ENCODE measurements around the gene CTRB1. TPM values are rescaled to one million over a fixed set of nuclear protein-coding genes. Genes with fewer than 3 reads are reported as not detected.

CTRB1 gene
- total and polyA plus RNA-seq, 2 of the 13 experiments (the other 11 are each of a cell fraction or from before 2014, with no cell fraction given), result not detected

DNA sequence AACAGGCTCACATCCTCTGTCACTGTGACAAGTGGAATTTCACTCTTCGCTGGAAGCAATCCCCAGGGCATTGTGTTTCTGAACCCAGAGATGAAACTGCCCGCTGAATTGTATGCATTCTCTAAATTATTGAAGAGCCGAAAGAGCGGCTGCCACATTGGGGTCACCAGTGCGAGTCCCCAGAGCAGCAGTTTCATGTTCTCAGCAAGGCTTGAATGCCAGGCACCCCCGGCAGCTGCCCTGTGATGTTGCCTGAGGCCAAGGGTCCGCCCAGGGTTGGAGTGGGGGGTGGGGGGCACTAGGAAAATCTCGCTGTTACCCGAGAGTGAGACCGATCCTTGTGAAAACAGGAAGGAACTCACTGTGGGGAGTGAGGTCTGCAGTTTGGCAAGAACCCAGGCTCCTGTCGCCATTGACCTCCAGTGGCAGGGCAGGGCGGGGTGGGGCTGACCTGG lies 53.3 kb downstream of the CTRB1 start (continued):
- peak; percentile 27; the same call in 1 of the 2 replicates for TF ChIP-seq ZNF281 (CRISPR knock-in tag; IDR thresholded peaks at IDR 0.05; ENCODE audit: borderline replicate concordance)
- TF ChIP-seq SOX13 (IDR thresholded peaks at IDR 0.05), result no peak
- TF ChIP-seq SOX13 (CRISPR knock-in tag; conservative IDR thresholded peaks at IDR 0.05 in 1 of 2, IDR thresholded peaks at IDR 0.05 in 1 of 2), result peak in 1 of 2 experiments; percentile 6; a peak in 1 of 4 replicates
- no peak for TF ChIP-seq PAX8 (CRISPR knock-in tag; IDR thresholded peaks at IDR 0.05; ENCODE audit: borderline replicate concordance)
- no peak for TF ChIP-seq NFYB (CRISPR knock-in tag; IDR thresholded peaks at IDR 0.05)
- TF ChIP-seq SOX5 (CRISPR knock-in tag; IDR thresholded peaks at IDR 0.05; ENCODE audit: borderline replicate concordance), result peak; percentile 14; the same call in 1 of the 2 replicates
- TF ChIP-seq TCF7 (IDR thresholded peaks at IDR 0.05; ENCODE audit: low read depth), result 0 out of 2 replicates have a peak, but pooled peaks have one; percentile 17
- no peak for TF ChIP-seq MIER3 (CRISPR knock-in tag; IDR thresholded peaks at IDR 0.05; ENCODE audit: borderline replicate concordance)
- TF ChIP-seq, protein P1, sequence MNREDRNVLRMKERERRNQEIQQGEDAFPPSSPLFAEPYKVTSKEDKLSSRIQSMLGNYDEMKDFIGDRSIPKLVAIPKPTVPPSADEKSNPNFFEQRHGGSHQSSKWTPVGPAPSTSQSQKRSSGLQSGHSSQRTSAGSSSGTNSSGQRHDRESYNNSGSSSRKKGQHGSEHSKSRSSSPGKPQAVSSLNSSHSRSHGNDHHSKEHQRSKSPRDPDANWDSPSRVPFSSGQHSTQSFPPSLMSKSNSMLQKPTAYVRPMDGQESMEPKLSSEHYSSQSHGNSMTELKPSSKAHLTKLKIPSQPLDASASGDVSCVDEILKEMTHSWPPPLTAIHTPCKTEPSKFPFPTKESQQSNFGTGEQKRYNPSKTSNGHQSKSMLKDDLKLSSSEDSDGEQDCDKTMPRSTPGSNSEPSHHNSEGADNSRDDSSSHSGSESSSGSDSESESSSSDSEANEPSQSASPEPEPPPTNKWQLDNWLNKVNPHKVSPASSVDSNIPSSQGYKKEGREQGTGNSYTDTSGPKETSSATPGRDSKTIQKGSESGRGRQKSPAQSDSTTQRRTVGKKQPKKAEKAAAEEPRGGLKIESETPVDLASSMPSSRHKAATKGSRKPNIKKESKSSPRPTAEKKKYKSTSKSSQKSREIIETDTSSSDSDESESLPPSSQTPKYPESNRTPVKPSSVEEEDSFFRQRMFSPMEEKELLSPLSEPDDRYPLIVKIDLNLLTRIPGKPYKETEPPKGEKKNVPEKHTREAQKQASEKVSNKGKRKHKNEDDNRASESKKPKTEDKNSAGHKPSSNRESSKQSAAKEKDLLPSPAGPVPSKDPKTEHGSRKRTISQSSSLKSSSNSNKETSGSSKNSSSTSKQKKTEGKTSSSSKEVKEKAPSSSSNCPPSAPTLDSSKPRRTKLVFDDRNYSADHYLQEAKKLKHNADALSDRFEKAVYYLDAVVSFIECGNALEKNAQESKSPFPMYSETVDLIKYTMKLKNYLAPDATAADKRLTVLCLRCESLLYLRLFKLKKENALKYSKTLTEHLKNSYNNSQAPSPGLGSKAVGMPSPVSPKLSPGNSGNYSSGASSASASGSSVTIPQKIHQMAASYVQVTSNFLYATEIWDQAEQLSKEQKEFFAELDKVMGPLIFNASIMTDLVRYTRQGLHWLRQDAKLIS (CRISPR knock-in tag; IDR thresholded peaks at IDR 0.05), result no peak
- no peak for TF ChIP-seq ZNF24 (IDR thresholded peaks at IDR 0.05)
- TF ChIP-seq SALL1 (CRISPR knock-in tag; IDR thresholded peaks at IDR 0.05), result peak; percentile 7; the same call in 1 of the 2 replicates
- 0 out of 2 replicates have a peak, but pooled peaks have one; percentile 20 for TF ChIP-seq MEIS2 (CRISPR knock-in tag; IDR thresholded peaks at IDR 0.05)
- TF ChIP-seq GTF3A (CRISPR knock-in tag; conservative IDR thresholded peaks at IDR 0.05), result no peak
- TF ChIP-seq YEATS4 (CRISPR knock-in tag; IDR thresholded peaks at IDR 0.05; ENCODE audit: borderline replicate concordance), result no peak
- 0 out of 2 replicates have a peak, but pooled peaks have one; percentile 12 for TF ChIP-seq DPF2 (CRISPR knock-in tag; IDR thresholded peaks at IDR 0.05; ENCODE audit: borderline replicate concordance, low read depth)
- TF ChIP-seq, protein P2, sequence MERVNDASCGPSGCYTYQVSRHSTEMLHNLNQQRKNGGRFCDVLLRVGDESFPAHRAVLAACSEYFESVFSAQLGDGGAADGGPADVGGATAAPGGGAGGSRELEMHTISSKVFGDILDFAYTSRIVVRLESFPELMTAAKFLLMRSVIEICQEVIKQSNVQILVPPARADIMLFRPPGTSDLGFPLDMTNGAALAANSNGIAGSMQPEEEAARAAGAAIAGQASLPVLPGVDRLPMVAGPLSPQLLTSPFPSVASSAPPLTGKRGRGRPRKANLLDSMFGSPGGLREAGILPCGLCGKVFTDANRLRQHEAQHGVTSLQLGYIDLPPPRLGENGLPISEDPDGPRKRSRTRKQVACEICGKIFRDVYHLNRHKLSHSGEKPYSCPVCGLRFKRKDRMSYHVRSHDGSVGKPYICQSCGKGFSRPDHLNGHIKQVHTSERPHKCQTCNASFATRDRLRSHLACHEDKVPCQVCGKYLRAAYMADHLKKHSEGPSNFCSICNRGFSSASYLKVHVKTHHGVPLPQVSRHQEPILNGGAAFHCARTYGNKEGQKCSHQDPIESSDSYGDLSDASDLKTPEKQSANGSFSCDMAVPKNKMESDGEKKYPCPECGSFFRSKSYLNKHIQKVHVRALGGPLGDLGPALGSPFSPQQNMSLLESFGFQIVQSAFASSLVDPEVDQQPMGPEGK (CRISPR knock-in tag; IDR thresholded peaks at IDR 0.05), result peak; percentile 65
- no peak for TF ChIP-seq THAP11 (CRISPR knock-in tag; IDR thresholded peaks at IDR 0.05)
- TF ChIP-seq RBFOX2 (IDR thresholded peaks at IDR 0.05; ENCODE audit: low read depth, low read length), result no peak
